H9 (cell line): ENCODE results near the gene IL15. TPM values are rescaled to one million over a fixed set of nuclear protein-coding genes. Genes with fewer than 3 reads are reported as not detected.

Experiments
- DNase-seq: peaks from one replicate; pipeline ENCODE4 v3.0.0-alpha.2; 2017
- H2AFZ ChIP-seq: one replicate; pipeline ENCODE4 v1.6.1; 2013; ENCODE audit warnings: mild to moderate bottlenecking, low read length, control low read depth, moderate library complexity
- H2AK5ac ChIP-seq: 2 replicates; pipeline ENCODE4 v1.6.1; 2013; ENCODE audit warnings: low read length, control low read depth, mixed read lengths; ENCODE audit not compliant: insufficient read length
- H2BK120ac ChIP-seq: one replicate; pipeline ENCODE4 v1.6.1; 2013; ENCODE audit warnings: low read depth, mild to moderate bottlenecking, low read length, control low read depth, inconsistent platforms; ENCODE audit not compliant: poor library complexity, severe bottlenecking
- H2BK12ac ChIP-seq: 2 replicates; pipeline ENCODE4 v1.6.1; 2013; ENCODE audit warnings: low read length, control low read depth, mixed read lengths, low read depth; ENCODE audit not compliant: insufficient read length
- H2BK15ac ChIP-seq: 2 replicates; pipeline ENCODE4 v1.6.1; 2013; ENCODE audit warnings: low read depth, low read length, control low read depth
- H2BK20ac ChIP-seq: one replicate; pipeline ENCODE4 v1.6.1; 2013; ENCODE audit warnings: low read depth, mild to moderate bottlenecking, low read length, control low read depth, inconsistent platforms; ENCODE audit not compliant: poor library complexity, severe bottlenecking
- H2BK5ac ChIP-seq: 2 replicates; pipeline ENCODE4 v1.6.1; 2013; ENCODE audit warnings: low read length, control low read depth, mixed read lengths; ENCODE audit not compliant: insufficient read length
- H3K14ac ChIP-seq: 2 replicates; pipeline ENCODE4 v1.6.1; 2013; ENCODE audit warnings: low read length, control low read depth; ENCODE audit not compliant: insufficient read depth
- H3K18ac ChIP-seq: 2 replicates; pipeline ENCODE4 v1.6.1; 2013; ENCODE audit warnings: low read depth, mild to moderate bottlenecking, mixed read lengths, low read length, control low read depth; ENCODE audit not compliant: insufficient read length
- H3K23ac ChIP-seq: 2 replicates; pipeline ENCODE4 v1.6.1; 2013; ENCODE audit warnings: low read length, control low read depth, mixed read lengths, low read depth; ENCODE audit not compliant: insufficient read length
- H3K23me2 ChIP-seq: 2 replicates; pipeline ENCODE4 v1.6.1; 2013; ENCODE audit warnings: low read depth, mild to moderate bottlenecking, mixed read lengths, low read length, control low read depth; ENCODE audit not compliant: insufficient read length, poor library complexity, severe bottlenecking
- H3K27ac ChIP-seq: 2 replicates; pipeline ENCODE4 v1.5.1; 2013; ENCODE audit warnings: low read length, control low read depth, mixed read lengths, low read depth; ENCODE audit not compliant: insufficient read length
- H3K27me3 ChIP-seq: 2 replicates; pipeline ENCODE4 v1.6.1; 2013; ENCODE audit warnings: low read length, control low read depth, inconsistent platforms; ENCODE audit not compliant: insufficient read depth
- H3K4ac ChIP-seq: 2 replicates; pipeline ENCODE4 v1.6.1; 2013; ENCODE audit warnings: low read depth, mild to moderate bottlenecking, control low read depth, inconsistent platforms, low read length, moderate library complexity
- H3K4me1 ChIP-seq: 2 replicates; pipeline ENCODE4 v1.6.1; 2013; ENCODE audit warnings: low read length, control low read depth, inconsistent platforms; ENCODE audit not compliant: insufficient read depth
- H3K4me2 ChIP-seq: 2 replicates; pipeline ENCODE4 v1.6.1; 2013; ENCODE audit warnings: low read length, control low read depth, mixed read lengths; ENCODE audit not compliant: insufficient read length, insufficient read depth
- H3K56ac ChIP-seq: 2 replicates; pipeline ENCODE4 v1.6.1; 2013; ENCODE audit warnings: low read depth, mild to moderate bottlenecking, mixed read lengths, low read length, control low read depth; ENCODE audit not compliant: insufficient read length
- H3K79me1 ChIP-seq: 2 replicates; pipeline ENCODE4 v1.6.1; 2013; ENCODE audit warnings: low read depth, mild to moderate bottlenecking, moderate library complexity, low read length, control low read depth, inconsistent platforms; ENCODE audit not compliant: insufficient read depth, poor library complexity, severe bottlenecking
- H3K79me2 ChIP-seq: 2 replicates; pipeline ENCODE4 v1.6.1; 2013; ENCODE audit warnings: low read length, control low read depth, inconsistent platforms; ENCODE audit not compliant: insufficient read depth
- H3K9ac ChIP-seq: 2 replicates; pipeline ENCODE4 v1.6.1; 2013; ENCODE audit warnings: low read length, control low read depth, mixed read lengths; ENCODE audit not compliant: insufficient read length; ENCODE audit errors: extremely low read depth
- H3K9me3 ChIP-seq: one replicate; pipeline ENCODE4 v1.6.1; 2013; ENCODE audit warnings: low read depth, low read length, inconsistent platforms; ENCODE audit not compliant: control insufficient read depth
- H3T11ph ChIP-seq: one replicate; pipeline ENCODE4 v1.6.1; 2013; ENCODE audit warnings: mild to moderate bottlenecking, low read length, control low read depth, inconsistent platforms
- H4K20me1 ChIP-seq: one replicate; pipeline ENCODE4 v1.6.1; 2013; ENCODE audit not compliant: control insufficient read depth, insufficient read length, insufficient read depth
- H4K5ac ChIP-seq: 2 replicates; pipeline ENCODE4 v1.6.1; 2013; ENCODE audit warnings: low read depth, mild to moderate bottlenecking, mixed read lengths, low read length, control low read depth; ENCODE audit not compliant: insufficient read length
- H4K8ac ChIP-seq: replicated peaks from 2 replicates; pipeline ENCODE4 v1.6.1; 2013; ENCODE audit warnings: low read length, control low read depth, mixed read lengths, low read depth; ENCODE audit not compliant: insufficient read length
- H4K91ac ChIP-seq: 2 replicates; pipeline ENCODE4 v1.6.1; 2013; ENCODE audit warnings: low read depth, mild to moderate bottlenecking, moderate library complexity, mixed read lengths, low read length, control low read depth; ENCODE audit not compliant: insufficient read length
- H3K27ac Mint-ChIP-seq, 3 experiments: 2 replicates in 2 of 3; 3 replicates in 1 of 3; pipeline ENCODE4 v1.8.0; 2020 to 2021; ENCODE audit warnings: mixed read lengths in 3 of 3, mild to moderate bottlenecking in 1 of 3, moderate library complexity in 1 of 3
- H3K27me3 Mint-ChIP-seq: 2 replicates; pipeline ENCODE4 v1.8.0; 2021; ENCODE audit warnings: low read depth, mild to moderate bottlenecking, moderate library complexity, mixed read lengths
- H3K36me3 Mint-ChIP-seq, 3 experiments: 2 replicates in 2 of 3; 3 replicates in 1 of 3; pipeline ENCODE4 v1.8.0; 2020 to 2021; ENCODE audit warnings: low read depth in 3 of 3, mixed read lengths in 3 of 3; ENCODE audit not compliant: insufficient read depth in 1 of 3
- H3K4me1 Mint-ChIP-seq, 2 experiments: 2 replicates each; pipeline ENCODE4 v1.8.0; 2020; ENCODE audit warnings: mixed read lengths in 2 of 2
- H3K4me3 Mint-ChIP-seq, 2 experiments: 2 replicates in 1 of 2; 3 replicates in 1 of 2; pipeline ENCODE4 v1.8.0; 2020 to 2021; ENCODE audit warnings: mild to moderate bottlenecking in 2 of 2, mixed read lengths in 2 of 2, moderate library complexity in 1 of 2
- H3K9me3 Mint-ChIP-seq, 2 experiments: 2 replicates in 1 of 2; 3 replicates in 1 of 2; pipeline ENCODE4 v1.8.0; 2020; ENCODE audit warnings: mild to moderate bottlenecking in 2 of 2, mixed read lengths in 2 of 2, moderate library complexity in 1 of 2
- CTCF ChIP-seq: fragments of 200-600 bp; sonication (generic); conservative IDR thresholded peaks from 3 replicates; pipeline ENCODE4 v1.8.0; 2021; ENCODE audit warnings: antibody characterized with exemption, mild to moderate bottlenecking
- WGBS: extraction: QIAGEN DNeasy Blood & Tissue Kit; methylation state at CpG from one replicate; pipeline ENCODE4 v1.1.7; 2013; ENCODE audit warnings: missing lambda C conversion rate, low lambda C conversion rate, mixed read lengths; ENCODE audit not compliant: insufficient read length; ENCODE audit errors: extremely low coverage; 5-methylcytosine and 5-hydroxymethylcytosine counted together
- total RNA-seq: library from RNA; stranded (reverse); gene quantifications from 2 replicates; pipeline ENCODE4 v1.2.1, GENCODE V29; 2021

Gene IL15
- total RNA-seq, 1 experiment from 2014 or later = 0.61 TPM

- Histone ChIP-seq H3T11ph (no peak overlapping the region), H4K5ac (no peak overlapping the region), H3K9ac (no peak overlapping the region), H3K27ac (no peak overlapping the region), H3K27me3 (no peaks in the 10 kb centered on the region; the same call in 1 of the 2 replicates), H3K79me1 (no peaks in the 10 kb centered on the region), H4K20me1 (no peaks in the 10 kb centered on the region), H3K56ac (no peak overlapping the region), H3K23ac (no peak overlapping the region), H3K14ac (no peak overlapping the region), H2BK20ac (no peak overlapping the region), H3K4me1 (no peaks in the 10 kb centered on the region), H2BK15ac (no peak overlapping the region), H2BK120ac (no peak overlapping the region), H2AFZ (no peak overlapping the region), H3K4ac (no peak overlapping the region), H4K91ac (no peak overlapping the region), H4K8ac (no peak overlapping the region), H2BK12ac (no peak overlapping the region), H2AK5ac (no peak overlapping the region), H2BK5ac (no peak overlapping the region), H3K9me3 (no peaks in the 10 kb centered on the region), H3K79me2 (no peaks in the 10 kb centered on the region), H3K18ac (no peak overlapping the region), H3K23me2 (peaks cover 11% of the 10 kb centered on the region), H3K4me2 (no peak overlapping the region)
- Mint-ChIP-seq H3K27me3 (peaks cover 39% of the 10 kb centered on the region), H3K4me3 (no peak overlapping the region), H3K36me3 (no peaks in the 10 kb centered on the region), H3K9me3 (no peaks in the 10 kb centered on the region), H3K27ac (no peak overlapping the region), H3K4me1 (peaks cover 3 to 10% of the 10 kb centered on the region in 2 experiments; a peak in 3 of 4 replicates)
- no peak for DNase-seq
- no peak for TF ChIP-seq CTCF
- no CpG with 5 or more reads among the region's 2 CpGs for WGBS
Observed at GRCh38 chr4:141638230-141638629, 1.8 kb downstream of the IL15 start.
